Thymus (tissue), 11 donors: ENCODE data around the gene SLC39A13. TPM values are rescaled to one million over a fixed set of nuclear protein-coding genes. Genes with fewer than 3 reads are reported as not detected.

Source experiments
- DNase-seq, 9 donors: peaks; one replicate each; pipeline ENCODE4 v3.0.0-alpha.2; 2013; ENCODE audit warnings: low spot score in 9 of 9, low read depth in 6 of 9, missing footprints in 1 of 9
- H3K27ac ChIP-seq, 2 donors: one replicate each; pipeline ENCODE4 v1.5.1; 2013; ENCODE audit warnings: control low read depth in 1 of 2, low read depth in 1 of 2, low read length in 1 of 2, mild to moderate bottlenecking in 1 of 2, moderate library complexity in 1 of 2
- H3K27me3 ChIP-seq, 2 donors: one replicate each; pipeline ENCODE4 v1.5.1; 2013; ENCODE audit warnings: low read length in 1 of 2; ENCODE audit not compliant: control insufficient read depth in 2 of 2, insufficient read depth in 1 of 2
- H3K36me3 ChIP-seq, 2 donors: one replicate each; pipeline ENCODE4 v1.5.1; 2013; ENCODE audit warnings: low read length in 1 of 2, mild to moderate bottlenecking in 1 of 2, moderate library complexity in 1 of 2; ENCODE audit not compliant: control insufficient read depth in 2 of 2, insufficient read depth in 2 of 2
- H3K4me1 ChIP-seq, 2 donors: one replicate each; pipeline ENCODE4 v1.5.1; 2013; ENCODE audit warnings: low read length in 2 of 2; ENCODE audit not compliant: control insufficient read depth in 2 of 2, insufficient read depth in 2 of 2
- H3K4me3 ChIP-seq, 2 donors: one replicate each; pipeline ENCODE4 v1.5.1; 2013; ENCODE audit warnings: low read length in 2 of 2, control low read depth in 1 of 2, mild to moderate bottlenecking in 1 of 2
- H3K9me3 ChIP-seq, 2 donors: one replicate each; pipeline ENCODE4 v1.5.1; 2013; ENCODE audit warnings: low read length in 1 of 2, mild to moderate bottlenecking in 1 of 2; ENCODE audit not compliant: control insufficient read depth in 2 of 2, insufficient read depth in 1 of 2
- WGBS: extraction: QIAGEN DNeasy Blood & Tissue Kit; methylation state at CpG from one replicate; pipeline ENCODE4 v1.1.7; 2013; 5-methylcytosine and 5-hydroxymethylcytosine counted together
- polyA plus RNA-seq: library from polyadenylated mRNA; stranded (reverse); fragments of 200-250 nt; gene quantifications from one replicate; pipeline ENCODE4 v1.2.3, GENCODE V29; 2013
- total RNA-seq: library from RNA; stranded (reverse); fragments of 120-200 nt; gene quantifications from one replicate; pipeline ENCODE4 v1.2.4, GENCODE V29; 2013
- donor health status: healthy.

Gene SLC39A13
- total and polyA plus RNA-seq, 2 donors: 15.0 to 37.1 TPM

DNA sequence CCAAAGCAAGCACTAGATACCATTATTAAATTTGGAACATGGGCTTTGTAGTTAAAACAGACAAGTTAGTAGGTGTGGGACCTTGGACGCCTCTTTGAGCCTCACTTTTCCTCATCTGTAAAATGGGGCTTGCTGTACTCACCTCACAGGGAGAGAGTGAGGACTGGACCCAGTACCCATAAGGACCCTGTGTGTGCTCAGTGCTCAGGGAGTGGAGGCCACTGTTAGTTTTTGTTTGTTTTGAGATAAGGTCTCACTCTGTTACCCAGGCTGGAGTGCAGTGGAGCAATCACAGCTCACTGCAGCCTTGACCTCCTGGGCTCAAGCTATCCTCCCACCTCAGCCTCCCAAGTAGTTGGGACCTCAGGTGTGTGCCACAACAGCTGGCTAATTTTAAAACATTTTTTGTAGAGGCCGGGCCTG lies 31.7 kb downstream of the SLC39A13 start:
- Histone ChIP-seq H3K36me3 (no peaks in the 10 kb centered on the region), H3K27ac (no peak overlapping the region), H3K9me3 (peaks cover 0 to 8% of the 10 kb centered on the region in 2 donors), H3K4me3 (no peak overlapping the region), H3K27me3 (no peaks in the 10 kb centered on the region), H3K4me1 (peaks cover 0 to 13% of the 10 kb centered on the region in 2 donors)
- no peak for DNase-seq
- 96% methylated on average over 2 of the region's 2 CpGs for WGBS

GRCh38 chr11:47441421-47441820 lies 33.0 kb downstream of the SLC39A13 start:
- Histone ChIP-seq H3K9me3 (peaks cover 0 to 8% of the 10 kb centered on the region in 2 donors), H3K27me3 (no peaks in the 10 kb centered on the region), H3K4me3 (no peak overlapping the region), H3K36me3 (no peaks in the 10 kb centered on the region), H3K27ac (no peak overlapping the region), H3K4me1 (peaks cover 0 to 13% of the 10 kb centered on the region in 2 donors)
- no peak for DNase-seq
- 96% methylated on average over 12 of the region's 12 CpGs for WGBS

DNA sequence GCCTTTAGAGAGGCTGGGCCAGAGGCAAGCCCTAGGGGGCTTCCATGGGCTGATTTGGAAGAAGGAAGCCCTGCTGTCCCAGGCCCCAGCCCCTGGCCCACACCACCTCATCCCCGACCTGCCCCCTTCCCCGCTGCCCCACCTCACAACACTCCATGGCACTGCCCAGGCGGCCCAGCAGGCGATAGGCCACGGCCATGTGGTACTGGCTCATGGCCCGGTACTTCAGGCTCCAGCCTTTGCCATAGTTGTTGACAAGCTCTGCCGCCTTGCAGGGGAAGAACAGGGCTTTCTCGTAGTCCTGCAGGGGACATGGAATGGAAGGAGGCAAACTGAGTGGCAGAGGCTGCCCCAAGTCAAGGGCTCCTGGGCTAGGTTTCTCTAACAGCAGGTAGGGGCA lies 34.1 kb downstream of the SLC39A13 start:
- H3K36me3 ChIP-seq: no peaks in the 10 kb centered on the region
- H3K27ac ChIP-seq: peak overlapping the region in 1 of 2 donors; percentile 65
- H3K4me3 ChIP-seq: no peak overlapping the region
- H3K9me3 ChIP-seq: peaks cover 0 to 2% of the 10 kb centered on the region in 2 donors
- H3K4me1 ChIP-seq: peaks cover 0 to 13% of the 10 kb centered on the region in 2 donors
- WGBS: 97% methylated on average over 8 of the region's 8 CpGs
- no peaks in the 10 kb centered on the region for H3K27me3 ChIP-seq
- DNase-seq: no peak

DNA sequence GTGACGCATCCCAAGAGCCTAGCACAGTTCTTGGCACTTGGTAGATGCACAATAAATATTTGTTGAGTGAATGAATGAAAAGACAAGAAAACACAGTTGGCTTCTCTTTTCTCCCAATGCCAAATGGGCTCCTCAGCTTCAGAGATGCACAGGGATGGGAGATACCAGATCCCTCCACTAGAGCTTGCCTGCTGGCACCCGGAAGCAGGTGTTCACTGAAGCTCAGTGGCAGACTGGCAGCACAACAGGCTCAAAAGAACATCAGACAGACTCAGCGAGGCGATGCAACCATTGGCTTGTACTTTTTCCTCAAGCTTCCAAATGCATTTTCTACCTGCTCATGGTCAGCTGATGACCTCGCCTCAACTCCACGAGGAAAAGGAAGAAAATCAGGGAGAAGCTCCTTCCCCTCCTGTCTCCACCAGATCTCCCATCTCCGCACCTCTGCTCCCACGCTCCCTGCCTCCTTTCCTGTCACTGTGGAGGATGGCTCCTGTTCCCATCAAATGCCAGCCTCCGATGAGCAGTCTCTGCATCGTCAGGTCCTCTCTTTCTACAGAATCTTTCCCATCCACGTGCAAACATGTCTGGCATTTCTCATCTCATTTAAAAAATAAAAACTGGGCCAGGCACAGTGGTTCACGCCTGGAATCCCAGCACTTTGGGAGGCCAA lies 34.8 kb downstream of the SLC39A13 start:
- H3K27ac ChIP-seq: peak overlapping the region in 1 of 2 donors; percentile 65
- H3K9me3 ChIP-seq: no peaks in the 10 kb centered on the region
- no peaks in the 10 kb centered on the region for H3K36me3 ChIP-seq
- no peak overlapping the region for H3K4me3 ChIP-seq
- 92% methylated on average over 12 of the region's 12 CpGs for WGBS
- no peaks in the 10 kb centered on the region for H3K27me3 ChIP-seq
- peak in 3 of 9 donors; percentile 31 to 67 (median 48) for DNase-seq
- peaks cover 0 to 13% of the 10 kb centered on the region in 2 donors for H3K4me1 ChIP-seq

- H3K27me3 ChIP-seq: no peaks in the 10 kb centered on the region
- H3K4me1 ChIP-seq: peaks cover 0 to 13% of the 10 kb centered on the region in 2 donors
- no peaks in the 10 kb centered on the region for H3K9me3 ChIP-seq
- 92% methylated on average over 3 of the region's 3 CpGs for WGBS
- DNase-seq: peak in 1 of 9 donors; percentile 16
- no peak overlapping the region for H3K4me3 ChIP-seq
- H3K36me3 ChIP-seq: no peaks in the 10 kb centered on the region
- H3K27ac ChIP-seq: peak overlapping the region in 1 of 2 donors; percentile 65
Measured at GRCh38 chr11:47443817-47444216, 35.4 kb downstream of the SLC39A13 start.

- Histone ChIP-seq H3K36me3 (no peaks in the 10 kb centered on the region), H3K27me3 (no peaks in the 10 kb centered on the region), H3K9me3 (no peaks in the 10 kb centered on the region), H3K27ac (no peak overlapping the region), H3K4me1 (peaks cover 0 to 13% of the 10 kb centered on the region in 2 donors), H3K4me3 (no peak overlapping the region)
- DNase-seq: no peak
- 98% methylated on average over 4 of the region's 4 CpGs for WGBS
Measured at GRCh38 chr11:47445840-47446239, 37.5 kb downstream of the SLC39A13 start.

- Histone ChIP-seq H3K36me3 (no peaks in the 10 kb centered on the region), H3K27me3 (no peaks in the 10 kb centered on the region), H3K4me3 (no peak overlapping the region), H3K27ac (no peak overlapping the region), H3K9me3 (no peaks in the 10 kb centered on the region), H3K4me1 (peaks cover 0 to 13% of the 10 kb centered on the region in 2 donors)
- 98% methylated on average over 9 of the region's 9 CpGs for WGBS
- no peak for DNase-seq
Measured at GRCh38 chr11:47446833-47447232, 38.4 kb downstream of the SLC39A13 start.

- no peak for DNase-seq
- 97% methylated on average over 12 of the region's 12 CpGs for WGBS
- Histone ChIP-seq H3K4me3 (no peak overlapping the region), H3K9me3 (no peaks in the 10 kb centered on the region), H3K27me3 (no peaks in the 10 kb centered on the region), H3K27ac (no peak overlapping the region), H3K36me3 (no peaks in the 10 kb centered on the region), H3K4me1 (peaks cover 0 to 9% of the 10 kb centered on the region in 2 donors)
Measured at GRCh38 chr11:47447906-47448305, 39.5 kb downstream of the SLC39A13 start.

- no peak within 1 kb of the TSS for H3K27ac ChIP-seq
- DNase-seq: no peak
Measured at GRCh38 chr11:47448566-47449427, 40.4 kb downstream of the SLC39A13 start, which contains the start of gene RAPSN. RAPSN (minus strand) TSS chr11:47449136; CDS start chr11:47448964, 172 bp downstream.

More at GRCh38 chr11:47448566-47449427, 40.4 kb downstream of the SLC39A13 start, which contains the start of gene RAPSN:
- Histone ChIP-seq H3K36me3 (no peaks in the 10 kb centered on the region), H3K4me1 (no peaks in the 10 kb centered on the region), H3K27me3 (no peaks in the 10 kb centered on the region), H3K4me3 (no peak within 1 kb of the TSS), H3K9me3 (no peaks in the 10 kb centered on the region)
- WGBS: 97% methylated on average over 32 of the region's 32 CpGs
